GM19324 (cell line): ENCODE data around the gene LONP2.
"Not testable (repeated sequence)": the region's sequence is repeated elsewhere in the genome, so short reads cannot be mapped to it uniquely, and the experiment has no call there.

Source experiments
- ATAC-seq: cut with Tn5 transposase; IDR thresholded peaks from one replicate; pipeline ENCODE4 v1.9.1; 2021; ENCODE audit warnings: mild to moderate bottlenecking, moderate library complexity; ENCODE audit not compliant: unreplicated experiment, low FRiP score

LONP2 gene

GRCh38 chr16:48330841-48331192 lies 86.7 kb downstream of the LONP2 start:
- ATAC-seq = no peak

- ATAC-seq = no peak
Observed at GRCh38 chr16:48332978-48333377, 88.9 kb downstream of the LONP2 start.

GRCh38 chr16:48334325-48334724 lies 90.2 kb downstream of the LONP2 start:
- ATAC-seq = no peak

- ATAC-seq = no peak
Observed at GRCh38 chr16:48335961-48336360, 91.9 kb downstream of the LONP2 start.

- ATAC-seq = no peak
Observed at GRCh38 chr16:48340054-48340453, 96.0 kb downstream of the LONP2 start.

- ATAC-seq = no peak
Observed at GRCh38 chr16:48342591-48342990, 98.5 kb downstream of the LONP2 start.

- ATAC-seq = no peak
Observed at GRCh38 chr16:48347191-48347865, 103.2 kb downstream of the LONP2 start.

GRCh38 chr16:48347980-48348379 lies 103.9 kb downstream of the LONP2 start:
- ATAC-seq = no peak

GRCh38 chr16:48350736-48351135 lies 106.6 kb downstream of the LONP2 start:
- ATAC-seq = no peak

- ATAC-seq = no peak
Observed at GRCh38 chr16:48352648-48353390, 108.7 kb downstream of the LONP2 start.

- no peak for ATAC-seq
Observed at GRCh38 chr16:48353565-48354163, 109.6 kb downstream of the LONP2 start.

GRCh38 chr16:48354385-48354784 lies 110.3 kb downstream of the LONP2 start:
- not testable (repeated sequence) for ATAC-seq

- no peak for ATAC-seq
Observed at GRCh38 chr16:48354877-48355855, 111.1 kb downstream of the LONP2 start.

- ATAC-seq = no peak
Observed at GRCh38 chr16:48356633-48357376, 112.7 kb downstream of the LONP2 start.

GRCh38 chr16:48358419-48358818 lies 114.3 kb downstream of the LONP2 start:
- no peak for ATAC-seq

- no peak for ATAC-seq
Observed at GRCh38 chr16:48359983-48360382, 115.9 kb downstream of the LONP2 start.

- ATAC-seq = no peak
Observed at GRCh38 chr16:48361012-48361411, 116.9 kb downstream of the LONP2 start.

- no peak for ATAC-seq
Observed at GRCh38 chr16:48361540-48362144, 117.5 kb downstream of the LONP2 start.

- no peak for ATAC-seq
Observed at GRCh38 chr16:48365025-48365600, 121.0 kb downstream of the LONP2 start.
